ENCODE data around the gene ARID1A. TPM values are rescaled to one million over a fixed set of nuclear protein-coding genes. Genes with fewer than 3 reads are reported as not detected.

ARID1A gene
- total and polyA plus RNA-seq, 9 of the 15 experiments (the other 6 are each of a cell fraction or from before 2014, with no cell fraction given) = 8.3 to 88.3 (median 22.5) TPM

DNA sequence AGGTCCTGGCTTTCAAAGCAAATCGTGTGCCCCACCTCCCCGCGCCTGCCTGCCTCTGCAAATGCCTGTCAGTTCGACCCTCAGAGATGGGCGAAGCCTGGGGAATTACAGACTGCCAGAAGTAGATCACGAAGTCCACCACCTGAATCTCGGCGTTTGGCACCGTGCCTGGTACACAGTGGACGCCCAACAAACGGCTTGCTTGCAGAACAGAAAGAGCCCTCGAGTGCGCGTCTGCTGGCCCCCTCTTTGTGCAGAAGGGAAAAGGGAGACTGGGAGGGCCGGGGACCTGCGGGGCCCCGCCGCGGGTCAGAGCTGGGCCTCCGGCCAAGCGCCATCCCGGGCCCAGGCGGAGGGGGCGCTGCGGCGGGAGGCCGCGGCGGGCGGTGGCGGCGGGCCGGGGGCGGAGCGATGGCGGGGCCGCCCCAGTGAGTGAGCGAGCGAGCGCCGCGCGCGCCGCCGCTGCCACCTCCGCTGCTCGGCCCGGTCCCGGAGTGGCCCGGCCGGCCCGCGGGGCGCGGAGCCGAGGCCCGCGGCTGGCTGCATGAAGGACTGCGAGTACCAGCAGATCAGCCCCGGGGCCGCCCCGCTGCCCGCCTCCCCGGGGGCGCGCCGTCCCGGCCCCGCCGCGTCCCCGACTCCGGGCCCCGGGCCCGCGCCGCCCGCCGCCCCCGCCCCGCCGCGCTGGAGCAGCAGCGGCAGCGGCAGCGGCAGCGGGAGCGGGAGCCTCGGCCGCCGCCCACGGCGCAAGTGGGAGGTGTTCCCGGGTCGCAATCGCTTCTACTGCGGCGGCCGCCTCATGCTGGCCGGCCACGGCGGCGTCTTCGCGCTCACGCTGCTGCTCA, 130.7 kb downstream of the ARID1A start, which contains the start of gene ZDHHC18 (continued):
- TF ChIP-seq JUN (IDR thresholded peaks at IDR 0.05; ENCODE audit: borderline replicate concordance, low read depth, low read length) (peak; percentile 23; the same call in 1 of the 2 replicates), JUN (CRISPR knock-in tag; IDR thresholded peaks at IDR 0.05; ENCODE audit: borderline replicate concordance) (no peak), ZBTB5 (IDR thresholded peaks at IDR 0.05) (no peak), ZNF41 (CRISPR knock-in tag; conservative IDR thresholded peaks at IDR 0.05) (no peak), RFX1 (IDR thresholded peaks at IDR 0.05) (no peak), TFE3 (CRISPR knock-in tag; IDR thresholded peaks at IDR 0.05) (no peak), HMG20B (CRISPR knock-in tag; IDR thresholded peaks at IDR 0.05) (no peak), ZNF24 (IDR thresholded peaks at IDR 0.05) (no peak), PHB2 (IDR thresholded peaks at IDR 0.05; ENCODE audit: low read depth) (no peak), ZNF274 (IDR thresholded peaks at IDR 0.05; ENCODE audit: borderline replicate concordance, low read depth, low read length) (no peak), ZFX (CRISPR knock-in tag; IDR thresholded peaks at IDR 0.05) (peak; percentile 85), CSDE1 (IDR thresholded peaks at IDR 0.05) (no peak), GATAD2B (IDR thresholded peaks at IDR 0.05; ENCODE audit: borderline replicate concordance) (no peak; the same call in 1 of the 2 replicates), SFPQ (IDR thresholded peaks at IDR 0.05; ENCODE audit: low read depth, low read length) (no peak), E2F3 (CRISPR knock-in tag; IDR thresholded peaks at IDR 0.05) (no peak), KDM4B (IDR thresholded peaks at IDR 0.05; ENCODE audit: borderline replicate concordance in 2 of 2, low read depth in 1 of 2) (no peak), ZZZ3 (IDR thresholded peaks at IDR 0.05) (no peak), RAD51 (IDR thresholded peaks at IDR 0.05; ENCODE audit: borderline replicate concordance, low read depth) (no peak)
- TF ChIP-seq, protein P1, sequence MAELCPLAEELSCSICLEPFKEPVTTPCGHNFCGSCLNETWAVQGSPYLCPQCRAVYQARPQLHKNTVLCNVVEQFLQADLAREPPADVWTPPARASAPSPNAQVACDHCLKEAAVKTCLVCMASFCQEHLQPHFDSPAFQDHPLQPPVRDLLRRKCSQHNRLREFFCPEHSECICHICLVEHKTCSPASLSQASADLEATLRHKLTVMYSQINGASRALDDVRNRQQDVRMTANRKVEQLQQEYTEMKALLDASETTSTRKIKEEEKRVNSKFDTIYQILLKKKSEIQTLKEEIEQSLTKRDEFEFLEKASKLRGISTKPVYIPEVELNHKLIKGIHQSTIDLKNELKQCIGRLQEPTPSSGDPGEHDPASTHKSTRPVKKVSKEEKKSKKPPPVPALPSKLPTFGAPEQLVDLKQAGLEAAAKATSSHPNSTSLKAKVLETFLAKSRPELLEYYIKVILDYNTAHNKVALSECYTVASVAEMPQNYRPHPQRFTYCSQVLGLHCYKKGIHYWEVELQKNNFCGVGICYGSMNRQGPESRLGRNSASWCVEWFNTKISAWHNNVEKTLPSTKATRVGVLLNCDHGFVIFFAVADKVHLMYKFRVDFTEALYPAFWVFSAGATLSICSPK (IDR thresholded peaks at IDR 0.05; ENCODE audit: borderline replicate concordance) = no peak
- TF ChIP-seq, protein P2, sequence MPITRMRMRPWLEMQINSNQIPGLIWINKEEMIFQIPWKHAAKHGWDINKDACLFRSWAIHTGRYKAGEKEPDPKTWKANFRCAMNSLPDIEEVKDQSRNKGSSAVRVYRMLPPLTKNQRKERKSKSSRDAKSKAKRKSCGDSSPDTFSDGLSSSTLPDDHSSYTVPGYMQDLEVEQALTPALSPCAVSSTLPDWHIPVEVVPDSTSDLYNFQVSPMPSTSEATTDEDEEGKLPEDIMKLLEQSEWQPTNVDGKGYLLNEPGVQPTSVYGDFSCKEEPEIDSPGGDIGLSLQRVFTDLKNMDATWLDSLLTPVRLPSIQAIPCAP (CRISPR knock-in tag; IDR thresholded peaks at IDR 0.05; ENCODE audit: borderline replicate concordance) = no peak

All from K562 (cell line).